22Rv1 (cell line): ENCODE results near the gene IKBIP.
A peak's percentile ranks its signal among the peaks of the same experiment; 100 is the strongest.
"Not testable (repeated sequence)": the region's sequence is repeated elsewhere in the genome, so short reads cannot be mapped to it uniquely, and the experiment has no call there.

Experiments used
- H3K27ac ChIP-seq: fragments of 450-650 bp; 2 replicates; pipeline ENCODE4 v1.5.1; 2017
- CTCF ChIP-seq: fragments of 450-650 bp; IDR thresholded peaks from 2 replicates; pipeline ENCODE4 v1.5.1; 2017; ENCODE audit warnings: mild to moderate bottlenecking
- ZFX ChIP-seq: fragments of 450-650 bp; IDR thresholded peaks from 2 replicates; pipeline ENCODE4 v1.6.1; 2017; ENCODE audit warnings: antibody characterized with exemption, borderline replicate concordance

The IKBIP gene

GRCh38 chr12:98651328-98651727 is 6.7 kb upstream of the IKBIP start:
- no peak for TF ChIP-seq CTCF
- no peak for TF ChIP-seq ZFX
- no peak overlapping the region for H3K27ac ChIP-seq

GRCh38 chr12:98646294-98647090 is 1.9 kb upstream of the IKBIP start:
- TF ChIP-seq CTCF = no peak
- no peak for TF ChIP-seq ZFX
- 0 out of 2 replicates have a peak overlapping the region, but pooled peaks have one; percentile 2 for H3K27ac ChIP-seq

GRCh38 chr12:98645572-98646067 is 1.0 kb upstream of the IKBIP start:
- peak overlapping the region; percentile 55 for H3K27ac ChIP-seq

GRCh38 chr12:98644433-98644711 is 216 bp downstream of the IKBIP start:
- TF ChIP-seq CTCF (peak; percentile 45), ZFX (no peak)
- peak overlapping the region; percentile 55 for H3K27ac ChIP-seq

More at GRCh38 chr12:98645572-98646067, 1.0 kb upstream of the IKBIP start:
- TF ChIP-seq CTCF (no peak), ZFX (no peak)

- H3K27ac ChIP-seq = not testable (repeated sequence)
Observed at GRCh38 chr12:98642801-98643200, 1.8 kb downstream of the IKBIP start.

GRCh38 chr12:98639491-98639890 is 5.1 kb downstream of the IKBIP start:
- H3K27ac ChIP-seq = no peak overlapping the region
- TF ChIP-seq ZFX (no peak), CTCF (no peak)

- TF ChIP-seq CTCF (no peak), ZFX (no peak)
- no peak overlapping the region for H3K27ac ChIP-seq
Observed at GRCh38 chr12:98638009-98638408, 6.6 kb downstream of the IKBIP start.

- TF ChIP-seq ZFX (no peak), CTCF (no peak)
- no peak overlapping the region for H3K27ac ChIP-seq
Observed at GRCh38 chr12:98637068-98637467, 7.5 kb downstream of the IKBIP start.
